ENCODE data around the gene KATNAL2. TPM values are rescaled to one million over a fixed set of nuclear protein-coding genes. Genes with fewer than 3 reads are reported as not detected.

Gene KATNAL2
- total and polyA plus RNA-seq, 10 of the 15 experiments (the other 5 are each of a cell fraction or from before 2014, with no cell fraction given): 0.20 to 2.4 (median 1.7) TPM

DNA sequence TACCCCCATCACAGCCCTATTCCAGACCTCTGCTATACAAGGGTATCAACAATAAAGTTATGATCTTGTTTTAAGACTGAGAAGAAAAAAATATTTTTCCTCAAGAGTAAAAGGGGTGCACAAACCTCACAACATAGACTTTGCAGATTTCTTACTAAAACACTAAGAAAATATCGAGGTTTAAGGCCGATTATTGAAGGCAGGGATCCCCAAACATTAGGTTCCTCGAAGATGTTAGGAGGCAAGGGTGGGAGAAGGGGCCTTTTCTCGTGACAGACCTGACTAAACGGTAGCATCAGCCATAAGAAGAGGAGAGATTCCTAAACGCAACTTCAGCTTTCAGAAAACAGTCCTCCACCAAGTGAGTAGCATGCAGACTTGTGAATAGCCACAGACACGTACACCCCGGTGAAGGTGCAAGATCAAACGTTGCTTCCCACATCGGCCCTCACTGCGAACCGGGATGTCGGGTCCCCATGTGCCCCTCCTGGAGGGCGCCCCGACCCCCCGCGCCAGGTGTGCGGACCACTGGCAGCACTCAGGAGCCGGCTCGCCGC lies 773 bp upstream of the KATNAL2 start:
- Histone ChIP-seq H3K4me3 (peak overlapping the region; percentile 94), H3K4me2 (ENCODE audit: control insufficient read depth, insufficient read depth) (peak overlapping the region; percentile 92), H3K4me1 (ENCODE audit: control insufficient read depth, insufficient read depth, low read length) (no peaks in the 10 kb centered on the region; the same call in 1 of the 2 replicates), H3K9me3 (replicated peaks; ENCODE audit: control insufficient read depth, insufficient read depth, low read length) (no peaks in the 10 kb centered on the region), H4K20me1 (ENCODE audit: control insufficient read depth, insufficient read depth) (no peaks in the 10 kb centered on the region), H3K27me3 (replicated peaks in 1 of 2; ENCODE audit: control insufficient read depth in 2 of 2, insufficient read depth in 2 of 2, low read length in 1 of 2) (no peaks in the 10 kb centered on the region), H3K9ac (ENCODE audit: control insufficient read depth, insufficient read depth, low read length) (peak overlapping the region; percentile 90), H2AFZ (ENCODE audit: control insufficient read depth, low read depth, low read length) (peak overlapping the region; percentile 76), H3K79me2 (ENCODE audit: control insufficient read depth, insufficient read depth, low read length) (peaks cover 44% of the 10 kb centered on the region), H3K36me3 (ENCODE audit: control insufficient read depth in 2 of 2, insufficient read depth in 2 of 2, low read length in 1 of 2) (no peaks in the 10 kb centered on the region), H3K27ac (ENCODE audit: control insufficient read depth, insufficient read depth) (peak overlapping the region; percentile 82)
- ChIA-PET CTCF (interaction anchor here (0.6 to 1.6 kb wide), 6 partner anchors 24 to 260 kb away, joined by 3 to 6 read pairs (median 4); no protein-coding TSS in a partner anchor), POLR2A (interaction anchor here (1.6 kb wide), 1 partner anchor 24 kb away, joined by 7 read pairs; no protein-coding TSS in a partner anchor), RAD21 (ENCODE audit: unreplicated experiment) (interaction anchor here (1.0 to 2.0 kb wide), 11 partner anchors 24 to 635 kb away, joined by 3 to 13 read pairs (median 4); no protein-coding TSS in a partner anchor), SMC1A (ENCODE audit: uncharacterized antibody, unreplicated experiment) (interaction anchor here (1.0 to 1.2 kb wide), 2 partner anchors 29 to 32 kb away, joined by 3 to 4 read pairs; no protein-coding TSS in a partner anchor)
- intact Hi-C loops (cut with micrococcal nuclease; ENCODE audit: unreplicated experiment) (loop anchor here (10.0 kb wide), 2 partner anchors 248 to 262 kb away; partner anchors contain the start of gene LOXHD1), in situ Hi-C loops (cut with MboI) (no loop called here)
- DNase-seq (ENCODE audit: low read depth, low spot score) (no peak), ATAC-seq (peak; percentile 28), FAIRE-seq (peak; percentile 73)
- TF ChIP-seq ELK1 (IDR thresholded peaks at IDR 0.05; ENCODE audit: low read depth, low read length) (no peak), KAT2A (conservative IDR thresholded peaks at IDR 0.05; ENCODE audit: control insufficient read depth, low read depth, low read length) (no peak), RELA (IDR thresholded peaks at IDR 0.05; ENCODE audit: borderline replicate concordance, partially characterized antibody) (no peak), NFIC (IDR thresholded peaks at IDR 0.05; ENCODE audit: low read depth, low read length) (no peak), TCF12 (IDR thresholded peaks at IDR 0.05; ENCODE audit: low read depth, low read length) (no peak), CBFB (IDR thresholded peaks at IDR 0.05; ENCODE audit: low read depth) (no peak), CHD4 (IDR thresholded peaks at IDR 0.05) (no peak)
- TF ChIP-seq, protein P1, sequence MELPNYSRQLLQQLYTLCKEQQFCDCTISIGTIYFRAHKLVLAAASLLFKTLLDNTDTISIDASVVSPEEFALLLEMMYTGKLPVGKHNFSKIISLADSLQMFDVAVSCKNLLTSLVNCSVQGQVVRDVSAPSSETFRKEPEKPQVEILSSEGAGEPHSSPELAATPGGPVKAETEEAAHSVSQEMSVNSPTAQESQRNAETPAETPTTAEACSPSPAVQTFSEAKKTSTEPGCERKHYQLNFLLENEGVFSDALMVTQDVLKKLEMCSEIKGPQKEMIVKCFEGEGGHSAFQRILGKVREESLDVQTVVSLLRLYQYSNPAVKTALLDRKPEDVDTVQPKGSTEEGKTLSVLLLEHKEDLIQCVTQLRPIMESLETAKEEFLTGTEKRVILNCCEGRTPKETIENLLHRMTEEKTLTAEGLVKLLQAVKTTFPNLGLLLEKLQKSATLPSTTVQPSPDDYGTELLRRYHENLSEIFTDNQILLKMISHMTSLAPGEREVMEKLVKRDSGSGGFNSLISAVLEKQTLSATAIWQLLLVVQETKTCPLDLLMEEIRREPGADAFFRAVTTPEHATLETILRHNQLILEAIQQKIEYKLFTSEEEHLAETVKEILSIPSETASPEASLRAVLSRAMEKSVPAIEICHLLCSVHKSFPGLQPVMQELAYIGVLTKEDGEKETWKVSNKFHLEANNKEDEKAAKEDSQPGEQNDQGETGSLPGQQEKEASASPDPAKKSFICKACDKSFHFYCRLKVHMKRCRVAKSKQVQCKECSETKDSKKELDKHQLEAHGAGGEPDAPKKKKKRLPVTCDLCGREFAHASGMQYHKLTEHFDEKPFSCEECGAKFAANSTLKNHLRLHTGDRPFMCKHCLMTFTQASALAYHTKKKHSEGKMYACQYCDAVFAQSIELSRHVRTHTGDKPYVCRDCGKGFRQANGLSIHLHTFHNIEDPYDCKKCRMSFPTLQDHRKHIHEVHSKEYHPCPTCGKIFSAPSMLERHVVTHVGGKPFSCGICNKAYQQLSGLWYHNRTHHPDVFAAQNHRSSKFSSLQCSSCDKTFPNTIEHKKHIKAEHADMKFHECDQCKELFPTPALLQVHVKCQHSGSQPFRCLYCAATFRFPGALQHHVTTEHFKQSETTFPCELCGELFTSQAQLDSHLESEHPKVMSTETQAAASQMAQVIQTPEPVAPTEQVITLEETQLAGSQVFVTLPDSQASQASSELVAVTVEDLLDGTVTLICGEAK (IDR thresholded peaks at IDR 0.05; ENCODE audit: borderline replicate concordance): peak; percentile 85
- BruUV-seq (replicated peaks): no TSS peak
- WGBS (ENCODE audit: insufficient coverage, insufficient replicate concordance, low lambda C conversion rate, missing lambda C conversion rate): 1% methylated on average over 18 of the region's 21 CpGs
